HG02943 (cell line): ENCODE data around the gene APPL2.
A peak's percentile ranks its signal among the peaks of the same experiment; 100 is the strongest.

Experiments
- ATAC-seq: cut with Tn5 transposase; IDR thresholded peaks from one replicate; pipeline ENCODE4 v1.9.1; 2021; ENCODE audit warnings: mild to moderate bottlenecking, low read depth, moderate library complexity; ENCODE audit not compliant: unreplicated experiment

The APPL2 gene, protein sequence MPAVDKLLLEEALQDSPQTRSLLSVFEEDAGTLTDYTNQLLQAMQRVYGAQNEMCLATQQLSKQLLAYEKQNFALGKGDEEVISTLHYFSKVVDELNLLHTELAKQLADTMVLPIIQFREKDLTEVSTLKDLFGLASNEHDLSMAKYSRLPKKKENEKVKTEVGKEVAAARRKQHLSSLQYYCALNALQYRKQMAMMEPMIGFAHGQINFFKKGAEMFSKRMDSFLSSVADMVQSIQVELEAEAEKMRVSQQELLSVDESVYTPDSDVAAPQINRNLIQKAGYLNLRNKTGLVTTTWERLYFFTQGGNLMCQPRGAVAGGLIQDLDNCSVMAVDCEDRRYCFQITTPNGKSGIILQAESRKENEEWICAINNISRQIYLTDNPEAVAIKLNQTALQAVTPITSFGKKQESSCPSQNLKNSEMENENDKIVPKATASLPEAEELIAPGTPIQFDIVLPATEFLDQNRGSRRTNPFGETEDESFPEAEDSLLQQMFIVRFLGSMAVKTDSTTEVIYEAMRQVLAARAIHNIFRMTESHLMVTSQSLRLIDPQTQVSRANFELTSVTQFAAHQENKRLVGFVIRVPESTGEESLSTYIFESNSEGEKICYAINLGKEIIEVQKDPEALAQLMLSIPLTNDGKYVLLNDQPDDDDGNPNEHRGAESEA

GRCh38 chr12:105235732-105236476 is at the start of gene APPL2:
TSS of gene APPL2 (minus strand) at chr12:105236174. CDS start at chr12:105236012, 162 bp downstream.
- peak; percentile 81 for ATAC-seq

GRCh38 chr12:105285378-105285777 is 49.4 kb upstream of the APPL2 start:
- ATAC-seq, result no peak

- ATAC-seq, result no peak
Observed at GRCh38 chr12:105281694-105282049, 45.7 kb upstream of the APPL2 start.

GRCh38 chr12:105280966-105281693 is 45.2 kb upstream of the APPL2 start:
- no peak for ATAC-seq

DNA sequence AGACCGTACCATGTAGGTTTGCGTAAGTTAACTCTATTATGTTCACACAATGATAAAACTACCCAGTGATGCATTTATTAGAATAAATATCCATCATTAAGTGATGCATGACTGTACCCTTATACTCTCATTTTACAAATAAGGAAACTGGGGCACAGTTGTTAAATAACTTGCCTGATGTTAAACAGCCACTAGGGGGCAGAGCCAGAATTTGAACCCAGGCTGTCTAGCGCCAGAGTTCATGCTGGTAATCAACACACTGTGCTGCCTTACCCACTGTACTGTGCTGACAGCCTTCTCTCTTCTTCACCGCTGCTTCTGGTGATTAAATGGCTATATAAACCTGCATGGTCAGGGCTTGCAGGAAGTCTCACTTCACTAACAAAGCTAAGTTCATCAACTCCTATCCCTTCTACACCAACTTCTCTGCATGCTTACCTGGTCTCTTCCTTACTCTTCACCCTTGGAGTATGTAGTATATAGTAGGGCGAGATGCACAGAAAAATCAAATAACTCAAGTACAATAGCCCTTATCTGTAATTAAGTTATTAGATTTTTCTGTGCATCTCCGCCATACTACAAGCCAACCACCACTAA is 43.6 kb upstream of the APPL2 start:
- ATAC-seq, result no peak

DNA sequence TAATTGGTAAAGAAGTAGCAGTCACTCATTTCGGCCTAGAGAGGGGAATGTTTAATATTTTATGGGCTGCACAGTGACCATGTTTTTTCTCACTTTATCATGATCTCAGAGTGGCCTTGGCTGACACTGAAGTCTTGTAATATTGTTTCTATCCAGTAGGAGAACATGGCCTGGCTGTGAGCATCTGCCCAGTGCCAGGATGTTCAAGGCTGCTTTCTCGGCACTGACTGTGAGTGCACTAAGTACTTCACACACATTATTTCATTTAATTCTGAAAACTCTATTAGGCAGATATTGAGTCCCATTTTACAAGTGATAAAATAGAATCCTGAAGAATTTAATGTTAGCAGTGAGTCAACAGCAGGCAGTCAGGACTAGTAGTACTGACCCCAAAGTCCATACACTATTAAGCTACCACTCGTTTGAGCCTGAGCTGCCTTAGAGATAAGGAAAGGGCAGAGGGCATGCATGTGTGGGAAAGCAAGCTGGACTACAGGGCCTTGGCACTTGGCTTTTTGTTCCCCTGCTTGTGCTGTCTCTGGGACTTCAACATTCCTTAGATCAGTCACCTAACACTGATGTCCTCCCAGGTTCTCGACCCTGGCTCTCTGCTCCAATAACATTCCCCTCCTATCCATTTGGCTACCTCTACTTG is 42.2 kb upstream of the APPL2 start:
- no peak for ATAC-seq

- no peak for ATAC-seq
Observed at GRCh38 chr12:105275997-105276733, 40.2 kb upstream of the APPL2 start.

DNA sequence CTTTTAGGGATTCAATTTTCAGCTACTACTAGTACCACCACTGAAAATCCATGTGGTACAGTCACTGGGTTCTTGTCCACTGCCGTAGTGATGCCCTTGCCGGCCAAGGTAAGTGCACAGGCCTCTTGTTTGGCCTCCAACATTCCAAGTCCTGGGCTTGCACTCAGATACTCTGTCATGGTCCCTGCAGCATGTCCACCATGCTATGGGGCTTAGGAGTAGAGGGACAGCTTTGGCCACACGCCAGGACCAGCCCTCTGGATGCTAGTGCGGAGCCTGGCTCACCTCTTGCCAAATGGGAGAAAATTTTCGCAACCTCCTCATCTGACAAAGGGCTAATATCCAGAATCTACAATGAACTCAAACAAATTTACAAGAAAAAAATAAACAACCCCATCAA is 38.6 kb upstream of the APPL2 start:
- ATAC-seq, result no peak

DNA sequence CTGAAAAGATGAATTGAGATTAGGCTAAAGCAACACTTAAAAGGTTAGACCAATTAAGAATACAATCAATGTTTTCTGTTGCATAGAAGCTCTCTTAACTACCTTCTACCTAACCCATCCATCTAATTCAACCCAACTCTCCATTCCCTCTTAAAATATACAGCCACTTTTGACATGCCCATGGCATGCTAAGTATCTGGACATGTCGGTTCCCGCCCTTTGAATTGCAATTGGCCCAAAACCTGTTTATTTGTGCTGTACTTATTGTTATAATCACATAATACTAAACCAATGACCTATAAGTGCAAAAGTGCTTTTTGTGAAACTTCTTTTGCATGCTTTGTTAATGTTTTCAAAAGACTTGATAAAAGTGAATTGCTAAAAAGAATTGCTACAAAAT is 37.6 kb upstream of the APPL2 start:
- ATAC-seq, result no peak

- ATAC-seq, result no peak
Observed at GRCh38 chr12:105272814-105273416, 36.9 kb upstream of the APPL2 start.

DNA sequence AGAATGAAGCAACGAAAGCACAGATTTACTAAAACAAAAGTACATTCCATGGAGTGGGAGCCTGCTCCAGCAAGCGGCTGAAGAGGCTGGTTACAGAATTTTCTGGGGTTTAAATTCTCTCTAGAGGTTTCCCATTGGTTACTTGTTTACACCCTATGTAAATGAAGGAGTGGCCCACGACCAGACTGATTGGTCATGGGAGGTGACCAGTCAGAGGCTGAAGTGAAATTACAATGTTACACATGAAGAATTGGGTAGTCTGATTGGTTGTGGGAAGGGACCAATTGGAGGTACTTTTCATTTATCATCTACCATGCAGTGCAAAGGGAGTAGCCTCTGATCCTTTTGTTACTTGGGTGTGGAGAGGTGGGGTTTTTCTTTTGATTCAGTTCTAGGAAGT is 36.2 kb upstream of the APPL2 start:
- ATAC-seq, result no peak

DNA sequence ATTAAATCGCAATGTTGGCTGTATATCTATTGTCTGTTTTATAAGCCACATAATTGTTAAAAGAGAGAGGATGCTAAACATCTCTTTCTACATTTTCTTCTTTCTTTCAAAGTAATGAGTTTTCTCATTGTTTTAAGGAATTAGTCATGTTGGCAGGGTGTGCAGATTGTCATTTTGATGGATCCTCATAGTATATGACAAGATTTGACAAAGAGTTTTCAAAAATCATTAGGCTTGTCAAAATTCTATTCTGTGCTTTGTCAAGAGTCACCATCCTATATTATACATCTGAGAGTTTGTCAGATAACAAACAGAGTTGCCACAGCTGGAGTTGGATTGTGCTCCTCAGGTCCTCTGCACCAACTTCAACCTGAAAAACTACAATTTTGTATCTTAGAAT is 35.4 kb upstream of the APPL2 start:
- no peak for ATAC-seq

DNA sequence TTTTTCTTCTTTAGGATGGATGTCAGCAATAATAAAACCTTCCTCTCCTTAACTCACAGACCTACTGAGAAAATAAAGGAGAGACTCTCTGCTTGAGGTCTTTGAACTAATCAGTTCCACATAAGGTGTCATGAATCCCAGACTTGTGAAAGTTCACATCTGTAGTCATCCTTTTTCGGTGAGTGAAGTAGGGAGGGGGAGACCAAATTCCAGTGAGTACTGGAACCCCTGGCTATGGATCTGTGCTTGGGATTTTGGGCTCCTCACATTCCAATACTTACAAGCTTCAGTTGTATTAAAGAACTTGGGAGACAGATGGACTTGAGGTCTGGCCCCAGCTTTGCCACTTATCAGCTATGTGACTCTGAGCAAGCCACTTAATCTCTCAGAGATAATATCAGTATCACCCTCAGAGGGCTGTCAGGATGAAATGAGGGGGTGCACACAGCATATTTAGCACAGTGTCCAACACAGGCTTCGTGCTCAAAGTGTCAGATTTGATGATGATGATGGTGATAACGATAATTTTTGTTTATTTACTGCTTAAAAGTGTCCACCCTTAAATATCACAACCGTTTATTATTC is 34.8 kb upstream of the APPL2 start:
- ATAC-seq, result no peak

DNA sequence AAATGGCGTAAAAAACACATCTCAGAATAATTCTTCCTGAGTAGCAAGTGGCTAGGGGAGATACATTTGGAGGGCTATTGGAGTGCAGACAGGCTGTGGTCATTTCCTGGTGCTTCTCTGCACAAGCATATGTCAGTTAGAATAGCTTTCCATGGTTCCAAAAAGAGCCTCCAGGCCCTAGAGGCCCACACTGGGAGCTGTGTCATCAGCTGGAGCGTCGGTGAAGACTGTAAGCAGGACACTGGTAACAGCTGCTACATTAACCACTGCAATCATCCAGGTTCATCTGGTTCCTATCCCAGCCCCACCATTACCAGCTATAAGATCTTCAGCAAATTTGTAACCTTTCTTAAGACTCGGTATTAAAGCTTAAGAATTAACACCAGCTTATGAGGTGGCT is 31.7 kb upstream of the APPL2 start:
- ATAC-seq, result no peak

DNA sequence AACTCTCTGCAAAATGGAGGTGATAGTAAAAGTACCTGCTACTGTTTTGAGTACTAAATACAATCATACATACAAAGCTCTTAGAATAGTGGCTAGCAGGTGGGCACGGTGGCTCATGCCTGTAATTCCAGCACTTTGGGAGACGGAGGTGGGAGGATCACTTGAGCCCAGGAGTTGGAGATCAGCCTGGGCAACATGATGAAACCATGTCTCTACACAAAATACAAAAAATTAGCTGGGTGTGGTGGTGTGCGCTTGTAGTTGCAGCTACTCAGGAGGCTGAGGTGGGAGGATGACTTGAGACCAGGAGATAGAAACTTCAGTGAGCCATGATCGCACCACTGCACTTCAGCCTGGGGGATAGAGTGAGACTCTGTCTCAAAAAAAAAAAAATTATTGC is 28.8 kb upstream of the APPL2 start:
- ATAC-seq, result no peak

- ATAC-seq, result no peak
Observed at GRCh38 chr12:105262461-105263184, 26.6 kb upstream of the APPL2 start.

- ATAC-seq, result no peak
Observed at GRCh38 chr12:105261010-105261409, 25.0 kb upstream of the APPL2 start.

GRCh38 chr12:105259226-105259625 is 23.3 kb upstream of the APPL2 start:
- no peak for ATAC-seq
